Adrenal gland (tissue), 12 donors: ENCODE measurements around the gene CSAD. TPM values are rescaled to one million over a fixed set of nuclear protein-coding genes. Genes with fewer than 3 reads are reported as not detected.
"Not testable (repeated sequence)": the region's sequence is repeated elsewhere in the genome, so short reads cannot be mapped to it uniquely, and the experiment has no call there.

ENCODE experiments used
- DNase-seq, 7 donors: peaks; one replicate each; pipeline ENCODE4 v3.0.0-alpha.2; 2019 to 2020
- H3K27ac ChIP-seq, 5 donors: fragments of 200-600 bp; sonication (generic) in 4 of 5; 1 replicate in 3 of 5; 2 replicates in 2 of 5; pipeline versions ENCODE4 v1.5.1 to v1.8.0; 2016 to 2020; ENCODE audit warnings: mild to moderate bottlenecking in 1 of 5
- H3K27me3 ChIP-seq: fragments of 200-600 bp; 2 replicates; pipeline ENCODE4 v1.8.0; 2021
- H3K36me3 ChIP-seq, 2 donors: fragments of 200-600 bp; replicated peaks in 1 of 2; 1 replicate in 1 of 2; 2 replicates in 1 of 2; pipeline versions ENCODE4 v1.5.1 to v1.8.0; 2018 to 2022
- H3K4me1 ChIP-seq, 2 donors: fragments of 200-600 bp; replicated peaks in 1 of 2; 1 replicate in 1 of 2; 2 replicates in 1 of 2; pipeline versions ENCODE4 v1.5.1 to v1.8.0; 2018 to 2021
- H3K4me3 ChIP-seq, 4 donors: fragments of 200-600 bp; sonication (generic) in 3 of 4; one replicate each; pipeline ENCODE4 v1.5.1; 2016 to 2018
- H3K9me3 ChIP-seq, 3 donors: fragments of 200-600 bp; sonication (generic) in 1 of 3; replicated peaks in 1 of 3; 1 replicate in 2 of 3; 2 replicates in 1 of 3; pipeline versions ENCODE4 v1.5.1 to v1.8.0; 2016 to 2021
- POLR2A ChIP-seq, 2 donors: fragments of 450-650 bp; IDR thresholded peaks; one replicate each; pipeline ENCODE4 v1.6.1; 2017; ENCODE audit warnings: antibody characterized with exemption in 2 of 2, mild to moderate bottlenecking in 2 of 2, moderate library complexity in 1 of 2
- WGBS, 4 donors: extraction: QIAGEN DNeasy Blood & Tissue Kit in 2 of 4; methylation state at CpG; one replicate each; pipeline versions ENCODE4 v1.1.5 to v1.1.7; 2013 to 2017; 5-methylcytosine and 5-hydroxymethylcytosine counted together
- intact Hi-C, 2 donors: fragments of 100-400 bp; cut with DNase I; formaldehyde crosslinking; loops; one replicate each; pipeline versions ENCODE4 v1.14.1 to v1.15.0; 2022 to 2023
- polyA plus RNA-seq, 3 donors: library from polyadenylated mRNA; stranded (reverse); fragments of 200-250 nt in 2 of 3; fragments of 350-450 nt in 1 of 3; fragmentation: Illumina TruSeq in 1 of 3; extraction: RNeasy Lipid Tissue Mini Kit (QIAGEN cat#74804) in 1 of 3; gene quantifications; one replicate each; pipeline ENCODE4 v1.2.3, GENCODE V29; 2013 to 2014
- small RNA-seq, 2 donors: library from RNA; depleted of rRNA; stranded (forward); fragments of <200 nt; gene quantifications; one replicate each; pipeline ENCODE3, GENCODE V24; 2016
- total RNA-seq, 9 donors: library from RNA; depleted of rRNA in 4 of 9; stranded (reverse); fragments of >200 nt in 4 of 9; fragments of 120-200 nt in 1 of 9; fragmentation: NEBNext Ultra II Directional in 1 of 9; extraction: Animal tissue kit (Norgen Biotek cat#: 25700) in 1 of 9; gene quantifications; one replicate each; pipeline versions ENCODE4 v1.1.0 to v1.2.4, GENCODE V29; 2013 to 2023
- TF ChIP-seq, protein P1 (sequence below), 6 experiments: fragments of 450-650 bp in 4 of 6; fragments of 200-600 bp in 2 of 6; sonication (generic) in 1 of 6; IDR thresholded peaks; 1 replicate in 5 of 6; 2 replicates in 1 of 6; pipeline versions ENCODE4 v1.5.1 to v1.8.0; 2016 to 2021; ENCODE audit warnings: antibody characterized with exemption in 6 of 6, mild to moderate bottlenecking in 2 of 6, moderate library complexity in 1 of 6
- donor health status: healthy with polysubstance abuse.
- donor health status: Bipolar disorder and iron deficiency.
- donor health status: DM: yes; HTN: yes; CAD: no.
- donor health status: DM: no; HTN: no; CAD: no.
- donor health status: DM: no; HTN: no; CAD: no.
- donor health status: DM: yes; HTN: yes; CAD: no.

The CSAD gene
- total and polyA plus RNA-seq, 12 donors, result 2.3 to 140 (median 20.6) TPM

DNA sequence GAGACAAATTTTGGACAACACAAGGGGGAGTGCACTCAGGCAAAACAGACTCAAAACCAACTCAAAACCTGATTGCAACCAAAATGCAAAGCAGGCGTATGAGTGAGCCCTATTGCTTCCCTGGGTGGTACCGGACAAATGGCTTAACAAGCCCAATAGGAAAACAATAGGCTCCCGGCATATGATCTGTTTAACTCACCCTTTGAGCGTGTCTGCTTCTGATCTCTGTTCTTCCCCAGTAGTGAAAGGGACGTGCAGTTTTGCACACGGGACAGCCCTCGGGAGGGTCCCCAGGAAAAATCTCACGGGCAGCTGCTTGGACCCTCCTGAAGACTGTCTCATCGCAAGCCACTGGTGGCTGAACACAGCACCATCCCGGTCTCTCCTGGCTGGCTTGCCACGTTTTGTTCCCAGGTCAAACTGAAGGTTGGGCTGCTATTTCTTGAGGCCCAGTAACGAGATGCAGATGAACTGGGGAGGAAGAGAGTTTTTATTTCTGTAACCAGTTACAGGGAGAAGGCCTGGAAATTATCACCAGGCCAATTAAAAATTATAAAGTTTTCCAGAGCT, 67.5 kb downstream of the CSAD start:
- Histone ChIP-seq H3K27me3 (no peaks in the 10 kb centered on the region), H3K4me3 (no peak overlapping the region), H3K4me1 (no peaks in the 10 kb centered on the region), H3K9me3 (no peaks in the 10 kb centered on the region), H3K27ac (no peak overlapping the region), H3K36me3 (no peaks in the 10 kb centered on the region)
- intact Hi-C loops, result no loop called here
- no peak for TF ChIP-seq POLR2A (IDR thresholded peaks at IDR 0.05)
- TF ChIP-seq, protein P1, sequence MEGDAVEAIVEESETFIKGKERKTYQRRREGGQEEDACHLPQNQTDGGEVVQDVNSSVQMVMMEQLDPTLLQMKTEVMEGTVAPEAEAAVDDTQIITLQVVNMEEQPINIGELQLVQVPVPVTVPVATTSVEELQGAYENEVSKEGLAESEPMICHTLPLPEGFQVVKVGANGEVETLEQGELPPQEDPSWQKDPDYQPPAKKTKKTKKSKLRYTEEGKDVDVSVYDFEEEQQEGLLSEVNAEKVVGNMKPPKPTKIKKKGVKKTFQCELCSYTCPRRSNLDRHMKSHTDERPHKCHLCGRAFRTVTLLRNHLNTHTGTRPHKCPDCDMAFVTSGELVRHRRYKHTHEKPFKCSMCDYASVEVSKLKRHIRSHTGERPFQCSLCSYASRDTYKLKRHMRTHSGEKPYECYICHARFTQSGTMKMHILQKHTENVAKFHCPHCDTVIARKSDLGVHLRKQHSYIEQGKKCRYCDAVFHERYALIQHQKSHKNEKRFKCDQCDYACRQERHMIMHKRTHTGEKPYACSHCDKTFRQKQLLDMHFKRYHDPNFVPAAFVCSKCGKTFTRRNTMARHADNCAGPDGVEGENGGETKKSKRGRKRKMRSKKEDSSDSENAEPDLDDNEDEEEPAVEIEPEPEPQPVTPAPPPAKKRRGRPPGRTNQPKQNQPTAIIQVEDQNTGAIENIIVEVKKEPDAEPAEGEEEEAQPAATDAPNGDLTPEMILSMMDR (IDR thresholded peaks at IDR 0.05), result no peak
- WGBS, 4 donors, result 86 to 90% (median 88%) methylated on average over 12 of the region's 12 CpGs
- DNase-seq, result peak in 1 of 7 donors; percentile 13

DNA sequence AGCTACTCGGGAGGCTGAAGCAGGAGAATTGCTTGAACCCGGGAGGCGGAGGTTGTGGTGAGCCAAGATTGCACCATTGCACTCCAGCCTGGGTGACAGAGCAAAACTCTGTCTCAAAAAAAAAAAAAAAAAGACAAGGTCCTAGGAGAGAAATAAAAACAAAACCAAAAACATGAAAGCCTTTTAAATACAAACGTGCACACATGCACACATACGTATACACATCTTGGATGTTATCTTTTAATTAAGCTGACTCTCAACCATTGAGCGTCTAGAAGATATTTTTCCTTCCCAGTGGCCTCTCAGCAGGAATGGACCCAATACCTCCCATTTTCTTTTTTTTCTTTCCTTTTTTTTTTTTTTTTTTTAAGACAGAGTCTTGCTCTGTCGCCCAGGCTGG, 68.3 kb downstream of the CSAD start:
- DNase-seq, H3K4me1 ChIP-seq, intact Hi-C loops, H3K4me3 ChIP-seq, H3K9me3 ChIP-seq, H3K27me3 ChIP-seq, H3K36me3 ChIP-seq, H3K27ac ChIP-seq: not testable (repeated sequence)
- 77 to 87% (median 81%) methylated on average over 7 of the region's 7 CpGs for WGBS, 4 donors

Small RNA genes within 50 kb of the gene (small RNA-seq; reads per million reads assigned to genes)
- 0 reads per million in 2 donors for gene HIGD1AP1
- 0 reads per million in 2 donors for gene RNU6-333P

Other genes with a start within 250 kb of the CSAD start
- gene KRT18, start 231.8 kb downstream of the CSAD start, total RNA-seq, result 100 to 1,000 TPM in 1 of 9 donors, 10 to 100 TPM in 8; 16.0 to 136 (median 36.3) TPM
- 100 to 1,000 TPM in 1 of 3 donors, 10 to 100 TPM in 2; 26.2 to 121 (median 43.9) TPM for gene KRT18, start 231.8 kb downstream of the CSAD start, polyA plus RNA-seq
- 100 to 1,000 TPM; 324 to 800 (median 571) TPM for gene EIF4B, start 174.5 kb downstream of the CSAD start, total RNA-seq
- 100 to 1,000 TPM in 2 of 3 donors, 10 to 100 TPM in 1; 77.1 to 282 (median 138) TPM for gene EIF4B, start 174.5 kb downstream of the CSAD start, polyA plus RNA-seq
- gene TNS2, start 130.9 kb downstream of the CSAD start, total RNA-seq, result 100 to 1,000 TPM in 7 of 9 donors, 10 to 100 TPM in 2; 21.8 to 268 (median 171) TPM
- gene TNS2, start 130.9 kb downstream of the CSAD start, polyA plus RNA-seq, result 1,000 to 10,000 TPM in 1 of 3 donors, 100 to 1,000 TPM in 1, 10 to 100 TPM in 1; 36.8 to 1,019 (median 396) TPM
- gene SPRYD3, start 101.5 kb downstream of the CSAD start, total RNA-seq, result 10 to 100 TPM; 28.9 to 74.6 (median 45.0) TPM
- gene SPRYD3, start 101.5 kb downstream of the CSAD start, polyA plus RNA-seq, result 10 to 100 TPM; 16.4 to 52.8 (median 29.0) TPM
- gene IGFBP6, start 83.3 kb downstream of the CSAD start, total RNA-seq, result 100 to 1,000 TPM in 6 of 9 donors, 10 to 100 TPM in 3; 12.9 to 559 (median 131) TPM
- gene IGFBP6, start 83.3 kb downstream of the CSAD start, polyA plus RNA-seq, result 100 to 1,000 TPM in 2 of 3 donors, 10 to 100 TPM in 1; 26.4 to 478 (median 337) TPM
- gene SOAT2, start 77.4 kb downstream of the CSAD start, total RNA-seq, result under 1 TPM in 1 of 9 donors, not detected in 8; 0.79 TPM
- under 1 TPM in 2 of 3 donors, not detected in 1; 0.34 to 0.48 TPM for gene SOAT2, start 77.4 kb downstream of the CSAD start, polyA plus RNA-seq
- gene ZNF740, start 203 bp downstream of the CSAD start, total RNA-seq, result 10 to 100 TPM in 8 of 9 donors, 1 to 10 TPM in 1; 8.8 to 61.0 (median 20.9) TPM
- 10 to 100 TPM in 2 of 3 donors, 1 to 10 TPM in 1; 6.6 to 11.3 (median 11.3) TPM for gene ZNF740, start 203 bp downstream of the CSAD start, polyA plus RNA-seq
- 1 to 10 TPM in 8 of 9 donors, under 1 TPM in 1; 0.33 to 7.4 (median 4.0) TPM for gene ITGB7, start 26.3 kb upstream of the CSAD start, total RNA-seq
- gene ITGB7, start 26.3 kb upstream of the CSAD start, polyA plus RNA-seq, result 1 to 10 TPM in 2 of 3 donors, under 1 TPM in 1; 0.95 to 4.0 (median 3.5) TPM
- 10 to 100 TPM in 8 of 9 donors, 1 to 10 TPM in 1; 3.8 to 36.4 (median 23.9) TPM for gene RARG, start 51.3 kb upstream of the CSAD start, total RNA-seq
- 10 to 100 TPM in 2 of 3 donors, 1 to 10 TPM in 1; 9.2 to 36.2 (median 25.8) TPM for gene RARG, start 51.3 kb upstream of the CSAD start, polyA plus RNA-seq
- 1 to 10 TPM in 6 of 9 donors, under 1 TPM in 3; 0.69 to 4.2 (median 1.4) TPM for gene ESPL1, start 87.4 kb upstream of the CSAD start, total RNA-seq
- under 1 TPM; 0.56 to 0.81 (median 0.79) TPM for gene ESPL1, start 87.4 kb upstream of the CSAD start, polyA plus RNA-seq
- 100 to 1,000 TPM; 501 to 976 (median 694) TPM for gene PFDN5, start 114.6 kb upstream of the CSAD start, total RNA-seq
- gene PFDN5, start 114.6 kb upstream of the CSAD start, polyA plus RNA-seq, result 1,000 to 10,000 TPM in 2 of 3 donors, 100 to 1,000 TPM in 1; 840 to 2,052 (median 2,012) TPM
- gene MYG1, start 118.8 kb upstream of the CSAD start, total RNA-seq, result 10 to 100 TPM; 56.8 to 94.9 (median 70.2) TPM
- 100 to 1,000 TPM in 2 of 3 donors, 10 to 100 TPM in 1; 45.9 to 240 (median 220) TPM for gene MYG1, start 118.8 kb upstream of the CSAD start, polyA plus RNA-seq
- gene AAAS, start 140.7 kb upstream of the CSAD start, total RNA-seq, result 100 to 1,000 TPM in 2 of 9 donors, 10 to 100 TPM in 7; 50.1 to 108 (median 74.1) TPM
- 100 to 1,000 TPM in 2 of 3 donors, 10 to 100 TPM in 1; 59.2 to 210 (median 172) TPM for gene AAAS, start 140.7 kb upstream of the CSAD start, polyA plus RNA-seq
- gene SP7, start 155.4 kb upstream of the CSAD start, total RNA-seq, result not detected
- under 1 TPM in 1 of 3 donors, not detected in 2; 0.03 TPM for gene SP7, start 155.4 kb upstream of the CSAD start, polyA plus RNA-seq
- gene SP1, start 199.3 kb upstream of the CSAD start, total RNA-seq, result 10 to 100 TPM; 34.9 to 90.0 (median 56.3) TPM
- gene SP1, start 199.3 kb upstream of the CSAD start, polyA plus RNA-seq, result 10 to 100 TPM; 16.3 to 48.8 (median 18.3) TPM
- gene AMHR2, start 242.9 kb upstream of the CSAD start, total RNA-seq, result 100 to 1,000 TPM in 2 of 9 donors, 10 to 100 TPM in 7; 26.7 to 106 (median 79.8) TPM
- gene AMHR2, start 242.9 kb upstream of the CSAD start, polyA plus RNA-seq, result 10 to 100 TPM; 19.8 to 41.2 (median 26.6) TPM